T-helper 1 cell treated with Interleukin-12 subunit alpha and Interleukin-12 subunit beta and Interleukin-4 antibody, amounts not matched to agents 30 μg/mL and 1 μg/mL, for 36 hours (primary cell): ENCODE results near the gene SCO2.

Experiments
- H3K27ac Mint-ChIP-seq: one replicate; pipeline ENCODE4 v1.8.0; 2021; ENCODE audit warnings: mild to moderate bottlenecking, mixed read lengths
- H3K27me3 Mint-ChIP-seq: one replicate; pipeline ENCODE4 v1.8.0; 2021; ENCODE audit warnings: low read depth, mixed read lengths
- H3K36me3 Mint-ChIP-seq: one replicate; pipeline ENCODE4 v1.8.0; 2021; ENCODE audit warnings: low read depth, mixed read lengths
- H3K4me1 Mint-ChIP-seq: one replicate; pipeline ENCODE4 v1.8.0; 2021; ENCODE audit warnings: low read depth, mixed read lengths
- H3K4me3 Mint-ChIP-seq: one replicate; pipeline ENCODE4 v1.8.0; 2021; ENCODE audit warnings: mild to moderate bottlenecking, moderate library complexity, mixed read lengths
- H3K9me3 Mint-ChIP-seq: one replicate; pipeline ENCODE4 v1.8.0; 2021; ENCODE audit warnings: mixed read lengths

Gene SCO2

DNA sequence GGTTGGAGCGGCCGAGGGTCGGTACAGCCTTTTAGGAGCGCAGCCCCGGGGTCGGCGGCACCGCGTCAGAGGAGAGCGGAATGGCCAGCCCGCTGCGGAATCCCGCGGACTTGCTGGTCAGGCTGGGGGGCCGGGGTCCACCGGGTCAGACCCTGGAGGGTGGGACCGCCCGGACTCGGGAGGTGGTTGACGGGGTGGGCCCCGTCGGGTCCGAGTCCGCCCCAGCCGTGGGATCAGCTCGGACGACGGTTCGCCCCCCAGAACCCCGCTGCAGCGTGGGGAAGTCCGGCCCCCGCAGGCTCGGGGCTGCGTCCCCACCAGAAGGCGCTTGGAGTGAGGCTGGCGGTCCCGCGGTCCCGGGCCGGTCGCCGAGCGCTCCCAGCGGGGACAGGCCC, 44.4 kb downstream of the SCO2 start:
- peak overlapping the region; percentile 65 for H3K4me3 Mint-ChIP-seq
- no peaks in the 10 kb centered on the region for H3K36me3 Mint-ChIP-seq
- peaks cover 10% of the 10 kb centered on the region for H3K4me1 Mint-ChIP-seq
- no peaks in the 10 kb centered on the region for H3K9me3 Mint-ChIP-seq
- H3K27ac Mint-ChIP-seq, result no peak overlapping the region
- H3K27me3 Mint-ChIP-seq, result peaks cover 16% of the 10 kb centered on the region

DNA sequence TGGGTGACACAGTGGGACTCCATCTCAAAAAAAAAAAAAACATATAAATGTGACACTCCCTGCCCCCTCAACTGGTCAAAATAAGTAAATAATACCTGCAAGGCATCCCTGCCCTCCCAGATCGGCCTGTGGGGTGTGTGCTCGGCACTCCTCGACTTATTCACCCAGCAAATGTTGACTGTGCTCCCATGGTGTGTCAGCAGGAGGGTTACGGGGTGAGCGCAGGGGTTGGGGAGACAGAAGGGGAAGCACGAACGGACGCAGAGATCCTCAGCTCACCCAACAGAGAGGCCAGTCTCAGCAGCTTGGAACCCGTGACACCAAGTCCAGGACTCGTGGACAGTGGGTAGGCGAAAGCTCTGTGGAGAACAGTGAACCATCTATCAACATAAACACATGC, 45.7 kb downstream of the SCO2 start:
- peaks cover 16% of the 10 kb centered on the region for H3K27me3 Mint-ChIP-seq
- H3K36me3 Mint-ChIP-seq, result no peaks in the 10 kb centered on the region
- H3K4me3 Mint-ChIP-seq, result peak overlapping the region; percentile 73
- H3K9me3 Mint-ChIP-seq, result no peaks in the 10 kb centered on the region
- peak overlapping the region; percentile 55 for H3K27ac Mint-ChIP-seq
- H3K4me1 Mint-ChIP-seq, result peaks cover 12% of the 10 kb centered on the region

DNA sequence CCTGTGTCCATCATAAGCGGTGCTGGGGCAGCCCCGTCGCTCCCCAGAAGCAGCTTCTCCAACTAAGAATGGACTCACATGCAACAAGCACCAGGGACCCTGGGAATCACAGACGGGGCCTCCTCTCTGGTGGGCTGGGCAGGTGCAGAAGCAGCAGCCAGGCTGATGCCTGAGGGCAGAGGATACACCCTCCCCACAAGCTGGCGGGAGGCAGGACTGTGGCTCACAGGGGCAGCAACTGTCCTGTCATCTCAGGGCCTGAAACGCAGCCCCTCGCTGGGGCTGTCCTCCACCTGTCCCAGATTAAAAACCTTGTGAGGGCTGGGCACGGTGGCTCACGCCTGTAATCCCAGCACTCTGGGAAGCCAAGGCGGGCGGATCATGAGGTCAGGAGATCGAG, 47.5 kb downstream of the SCO2 start:
- no peak overlapping the region for H3K27ac Mint-ChIP-seq
- peaks cover 23% of the 10 kb centered on the region for H3K4me1 Mint-ChIP-seq
- no peak overlapping the region for H3K4me3 Mint-ChIP-seq
- H3K36me3 Mint-ChIP-seq, result peaks cover 5% of the 10 kb centered on the region
- no peaks in the 10 kb centered on the region for H3K9me3 Mint-ChIP-seq
- H3K27me3 Mint-ChIP-seq, result peaks cover 16% of the 10 kb centered on the region

DNA sequence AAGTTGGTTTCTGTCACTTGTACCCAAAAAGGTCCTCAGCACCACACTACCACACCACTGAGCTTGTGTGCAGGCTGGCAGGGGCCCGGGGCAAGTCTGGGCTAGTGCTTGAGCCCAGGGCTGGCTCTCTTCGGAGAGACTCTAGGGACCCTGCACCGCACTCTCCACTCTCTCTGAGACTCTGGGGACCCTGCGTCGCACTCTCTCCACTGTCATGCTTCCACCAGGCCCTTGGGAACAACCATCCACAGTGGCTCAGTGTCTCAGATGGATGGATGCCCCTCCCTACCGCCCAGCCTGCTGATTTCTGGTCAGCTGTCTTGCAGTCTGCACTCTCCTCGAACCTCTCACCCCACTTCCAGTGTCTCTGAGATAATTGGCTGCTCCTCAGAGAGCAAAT, 48.5 kb downstream of the SCO2 start:
- H3K27me3 Mint-ChIP-seq, result peaks cover 16% of the 10 kb centered on the region
- H3K4me1 Mint-ChIP-seq, result peaks cover 30% of the 10 kb centered on the region
- no peaks in the 10 kb centered on the region for H3K9me3 Mint-ChIP-seq
- H3K36me3 Mint-ChIP-seq, result peaks cover 5% of the 10 kb centered on the region
- peak overlapping the region; percentile 65 for H3K4me3 Mint-ChIP-seq
- H3K27ac Mint-ChIP-seq, result peak overlapping the region; percentile 41

DNA sequence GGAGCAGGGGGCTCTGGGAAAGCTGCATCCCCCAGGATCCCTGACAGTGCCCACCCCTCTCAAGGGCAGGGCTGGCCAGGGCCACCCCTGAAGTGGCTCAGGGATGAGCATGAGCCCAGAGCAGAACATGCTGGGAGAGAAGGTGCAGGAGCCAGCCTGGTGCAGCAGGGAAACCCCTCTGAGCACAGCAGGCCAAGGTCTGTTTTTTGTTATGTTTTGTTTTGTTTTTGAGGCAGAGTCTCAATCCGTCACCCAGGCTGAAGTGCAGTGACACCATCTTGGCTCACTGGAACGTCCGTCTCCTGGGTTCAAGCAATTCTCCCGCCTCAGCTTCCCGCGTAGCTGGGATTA, 49.8 kb downstream of the SCO2 start:
- Mint-ChIP-seq H3K4me3 (peak overlapping the region; percentile 53), H3K27me3 (peaks cover 16% of the 10 kb centered on the region), H3K9me3 (no peaks in the 10 kb centered on the region), H3K4me1 (peaks cover 40% of the 10 kb centered on the region), H3K27ac (no peak overlapping the region), H3K36me3 (peaks cover 5% of the 10 kb centered on the region)

DNA sequence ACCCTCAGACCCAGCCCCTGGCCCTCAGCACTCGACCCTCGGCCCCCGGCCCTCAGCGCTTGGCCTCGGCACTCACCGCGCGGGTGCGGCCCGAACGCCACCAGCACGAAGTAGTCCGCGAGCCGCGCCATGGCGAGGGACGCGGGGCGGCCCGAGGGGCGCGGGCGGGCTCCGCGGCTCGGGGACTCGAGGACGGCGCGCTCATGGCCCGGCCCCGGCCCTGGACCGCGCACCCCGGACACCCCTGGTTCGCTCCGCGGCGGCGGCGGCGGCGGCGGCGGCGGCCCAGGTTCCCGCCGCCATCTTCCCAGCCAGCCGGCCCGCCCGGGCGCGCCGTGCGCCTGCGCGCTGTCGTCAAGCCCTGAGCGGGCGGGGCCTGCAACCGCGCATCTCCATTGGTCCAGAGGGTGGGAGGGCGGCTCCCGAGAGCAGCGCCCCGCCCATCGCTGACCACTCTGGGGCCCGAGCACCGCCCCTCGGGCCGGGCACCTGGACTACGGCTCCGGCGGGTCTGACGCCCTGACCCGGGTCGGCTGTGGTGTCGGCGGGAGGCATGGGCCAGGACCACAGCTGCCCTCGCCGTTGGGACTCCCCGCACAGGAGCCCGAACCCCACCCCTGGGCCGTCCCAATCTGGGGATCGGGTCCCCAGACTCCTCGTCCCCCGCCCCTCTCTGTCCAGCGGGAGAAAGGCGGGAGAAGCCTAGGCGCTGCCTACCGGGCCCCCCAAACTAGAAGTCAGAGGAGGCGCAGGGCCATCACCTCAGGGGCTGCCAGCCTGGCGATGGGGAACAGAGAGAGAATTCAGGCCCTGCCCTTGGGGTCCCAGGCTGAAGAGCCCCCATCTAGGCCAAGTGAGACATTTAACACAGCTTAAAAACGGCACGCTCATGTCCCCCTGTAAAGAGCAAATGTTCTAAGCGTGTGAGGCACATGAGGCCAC, 50.4 kb downstream of the SCO2 start, which contains the start of gene SBF1:
SBF1 (minus strand) TSS at position 326 of the 942 bp plus-strand sequence; CDS start at position 131, 195 bp downstream.
- Mint-ChIP-seq H3K9me3 (no peaks in the 10 kb centered on the region), H3K27me3 (peaks cover 11% of the 10 kb centered on the region), H3K27ac (peak within 1 kb of the TSS; percentile 83), H3K4me3 (peak within 1 kb of the TSS; percentile 95), H3K4me1 (peaks cover 41% of the 10 kb centered on the region), H3K36me3 (peaks cover 5% of the 10 kb centered on the region)

DNA sequence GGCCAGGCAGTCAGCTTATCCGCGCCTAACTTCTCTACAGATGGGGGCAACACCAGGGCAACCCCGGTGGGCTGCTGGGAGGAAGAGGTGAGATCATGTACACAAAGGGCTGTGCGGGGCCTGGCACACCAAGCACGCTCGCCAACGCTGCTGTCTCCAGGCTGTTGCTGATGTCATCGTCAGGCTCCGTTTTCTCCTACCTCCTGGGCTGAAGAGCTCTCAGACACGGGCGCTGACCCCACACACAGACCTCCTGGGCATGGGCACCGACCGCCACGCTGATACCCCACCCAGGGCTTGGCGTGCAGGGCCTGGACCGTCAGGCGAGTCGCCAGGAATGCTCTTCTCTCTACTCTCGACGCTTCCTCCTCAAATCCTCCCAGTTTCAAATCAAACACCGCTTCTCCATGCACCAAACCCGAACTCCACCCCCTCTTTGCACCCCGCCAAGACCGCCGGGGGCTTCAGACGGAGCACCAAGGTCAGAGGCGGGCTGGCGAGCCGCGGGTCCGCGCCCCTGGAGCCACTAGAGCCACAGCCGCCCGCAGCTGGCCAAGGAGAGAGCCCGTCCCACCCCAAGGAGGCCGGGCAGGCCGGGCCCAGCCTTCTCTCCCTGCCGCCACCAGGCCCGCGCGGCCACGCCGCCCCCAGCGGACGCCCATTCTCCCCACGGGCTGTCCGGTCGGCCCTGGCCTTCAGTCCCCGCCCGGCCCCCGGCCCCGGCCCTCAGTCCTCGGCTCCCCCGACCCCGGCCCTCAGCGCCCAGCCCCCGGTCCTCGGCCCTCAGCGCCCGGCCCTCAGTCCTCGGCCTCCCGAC, 51.3 kb downstream of the SCO2 start:
- Mint-ChIP-seq H3K4me1 (peaks cover 47% of the 10 kb centered on the region), H3K27ac (peak overlapping the region; percentile 83), H3K9me3 (no peaks in the 10 kb centered on the region), H3K4me3 (peak overlapping the region; percentile 95), H3K36me3 (peaks cover 5% of the 10 kb centered on the region), H3K27me3 (peaks cover 6% of the 10 kb centered on the region)
